HG03097 (cell line): ENCODE measurements around the gene HAUS2.
"Not testable (repeated sequence)": the region's sequence is repeated elsewhere in the genome, so short reads cannot be mapped to it uniquely, and the experiment has no call there.

Source experiments
- ATAC-seq: cut with Tn5 transposase; IDR thresholded peaks from one replicate; pipeline ENCODE4 v1.9.1; 2021; ENCODE audit not compliant: unreplicated experiment, low FRiP score

The HAUS2 gene

GRCh38 chr15:42548249-42549031 is at the start of gene HAUS2, which contains the start of gene LRRC57:
Gene HAUS2, plus strand, starts transcription at chr15:42548838. Its CDS starts 35 bp downstream, at chr15:42548873.
Gene LRRC57, minus strand, starts transcription at chr15:42548793. Its CDS starts 359 bp downstream, at chr15:42548434.
- ATAC-seq, result peak; percentile 76

GRCh38 chr15:42499858-42500609 is 48.6 kb upstream of the HAUS2 start:
- no peak for ATAC-seq

GRCh38 chr15:42502477-42502876 is 46.2 kb upstream of the HAUS2 start:
- ATAC-seq, result no peak

- no peak for ATAC-seq
These were observed 44.8 kb upstream of the HAUS2 start for GRCh38 chr15:42503825-42504224.

GRCh38 chr15:42504631-42505030 is 44.0 kb upstream of the HAUS2 start:
- no peak for ATAC-seq

GRCh38 chr15:42507514-42507913 is 41.1 kb upstream of the HAUS2 start:
- no peak for ATAC-seq

- ATAC-seq, result no peak
These were observed 40.4 kb upstream of the HAUS2 start for GRCh38 chr15:42508263-42508690.

- no peak for ATAC-seq
These were observed 38.2 kb upstream of the HAUS2 start for GRCh38 chr15:42510258-42511006.

- no peak for ATAC-seq
These were observed 37.6 kb upstream of the HAUS2 start for GRCh38 chr15:42511007-42511391.

GRCh38 chr15:42523331-42523730 is 25.3 kb upstream of the HAUS2 start:
- no peak for ATAC-seq

- no peak for ATAC-seq
These were observed 19.7 kb upstream of the HAUS2 start for GRCh38 chr15:42528970-42529369.

GRCh38 chr15:42533246-42533645 is 15.4 kb upstream of the HAUS2 start:
- ATAC-seq, result no peak

- no peak for ATAC-seq
These were observed 3.6 kb upstream of the HAUS2 start for GRCh38 chr15:42544853-42545629.

GRCh38 chr15:42547918-42548248 is 755 bp upstream of the HAUS2 start:
- ATAC-seq, result no peak

- ATAC-seq, result no peak
These were observed 424 bp downstream of the HAUS2 start for GRCh38 chr15:42549032-42549491.

GRCh38 chr15:42549741-42550392 is 1.2 kb downstream of the HAUS2 start:
- no peak for ATAC-seq

GRCh38 chr15:42553554-42553953 is 4.9 kb downstream of the HAUS2 start:
- ATAC-seq, result no peak

GRCh38 chr15:42556550-42557207 is 8.0 kb downstream of the HAUS2 start:
- not testable (repeated sequence) for ATAC-seq

- no peak for ATAC-seq
These were observed 10.1 kb downstream of the HAUS2 start for GRCh38 chr15:42558739-42559138.
